GM12865 (cell line): ENCODE data around the gene ANKH.

ENCODE experiments used
- DNase-seq: peaks from one replicate; pipeline ENCODE4 v3.0.0; 2010; ENCODE audit warnings: low read depth
- H3K4me3 ChIP-seq: 2 replicates; pipeline ENCODE4 v1.5.1; 2011; ENCODE audit warnings: mild to moderate bottlenecking, low read depth, low read length, control low read depth
- TF ChIP-seq, protein P1 (sequence below): IDR thresholded peaks from 2 replicates; pipeline ENCODE4 v1.5.1; 2011; ENCODE audit warnings: low read length, control low read depth, low read depth, inconsistent platforms; ENCODE audit not compliant: insufficient read depth; ENCODE audit errors: missing control alignments

Gene ANKH

DNA sequence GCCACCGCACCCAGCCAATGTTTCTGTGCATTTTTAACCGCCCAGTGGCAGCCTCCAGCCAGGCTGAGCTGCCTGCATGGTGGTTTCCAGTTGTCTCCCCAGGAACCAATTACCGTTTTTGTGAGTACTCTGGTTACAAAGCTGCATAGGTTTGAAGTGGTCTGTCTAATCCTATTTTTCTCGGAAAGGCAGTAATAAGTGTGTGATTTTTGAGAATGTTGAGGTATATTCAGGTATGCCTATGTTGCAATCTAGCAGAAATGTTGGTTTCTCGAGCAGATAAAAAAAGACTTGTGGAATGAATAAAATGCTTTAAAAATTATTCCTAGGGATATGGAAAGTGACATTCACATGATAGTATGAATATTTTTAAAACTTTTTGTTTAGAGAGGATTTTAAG is 41.5 kb upstream of the ANKH start:
- H3K4me3 ChIP-seq, result no peak overlapping the region
- no peak for DNase-seq
- TF ChIP-seq, protein P1, sequence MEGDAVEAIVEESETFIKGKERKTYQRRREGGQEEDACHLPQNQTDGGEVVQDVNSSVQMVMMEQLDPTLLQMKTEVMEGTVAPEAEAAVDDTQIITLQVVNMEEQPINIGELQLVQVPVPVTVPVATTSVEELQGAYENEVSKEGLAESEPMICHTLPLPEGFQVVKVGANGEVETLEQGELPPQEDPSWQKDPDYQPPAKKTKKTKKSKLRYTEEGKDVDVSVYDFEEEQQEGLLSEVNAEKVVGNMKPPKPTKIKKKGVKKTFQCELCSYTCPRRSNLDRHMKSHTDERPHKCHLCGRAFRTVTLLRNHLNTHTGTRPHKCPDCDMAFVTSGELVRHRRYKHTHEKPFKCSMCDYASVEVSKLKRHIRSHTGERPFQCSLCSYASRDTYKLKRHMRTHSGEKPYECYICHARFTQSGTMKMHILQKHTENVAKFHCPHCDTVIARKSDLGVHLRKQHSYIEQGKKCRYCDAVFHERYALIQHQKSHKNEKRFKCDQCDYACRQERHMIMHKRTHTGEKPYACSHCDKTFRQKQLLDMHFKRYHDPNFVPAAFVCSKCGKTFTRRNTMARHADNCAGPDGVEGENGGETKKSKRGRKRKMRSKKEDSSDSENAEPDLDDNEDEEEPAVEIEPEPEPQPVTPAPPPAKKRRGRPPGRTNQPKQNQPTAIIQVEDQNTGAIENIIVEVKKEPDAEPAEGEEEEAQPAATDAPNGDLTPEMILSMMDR, result no peak

DNA sequence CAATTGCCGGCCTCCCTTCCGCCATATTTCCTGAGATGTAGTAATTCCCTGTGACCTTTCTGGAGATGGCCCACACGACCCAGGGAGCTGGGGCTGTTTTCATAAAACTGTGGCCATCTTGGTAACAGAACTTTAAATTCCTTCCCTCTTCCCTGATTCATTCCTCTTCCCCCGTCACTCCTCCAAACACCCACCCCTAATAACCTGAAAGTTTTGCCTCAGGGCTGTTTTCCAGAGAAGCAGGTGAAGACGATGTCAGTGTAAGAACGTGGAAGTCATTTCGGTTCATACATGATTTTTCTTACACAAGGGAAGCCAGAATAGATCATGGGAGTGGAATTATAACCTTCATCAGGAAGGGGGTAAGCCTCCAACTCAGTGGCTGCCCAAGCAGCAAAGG is 40.6 kb upstream of the ANKH start:
- DNase-seq, result no peak
- TF ChIP-seq, protein P1, result no peak
- no peak overlapping the region for H3K4me3 ChIP-seq

DNA sequence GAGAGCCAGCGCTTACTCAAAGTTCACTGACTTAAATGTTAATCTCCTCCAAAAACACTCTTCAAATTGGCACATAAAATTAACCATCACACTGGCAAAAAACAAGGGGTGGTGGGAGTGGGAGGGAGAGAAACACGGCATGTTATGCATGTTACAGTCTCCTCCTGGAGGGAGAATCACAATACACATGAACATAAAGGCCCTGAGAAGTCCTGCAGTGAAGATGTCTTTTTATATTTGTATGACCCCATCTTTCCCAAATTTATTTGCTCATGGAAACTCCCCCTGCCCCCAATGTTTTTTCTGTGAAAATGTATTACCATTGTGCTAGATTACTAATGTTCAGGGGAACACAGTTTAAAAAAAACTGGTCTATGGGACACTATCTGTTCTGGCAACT is 37.8 kb upstream of the ANKH start:
- DNase-seq, result no peak
- TF ChIP-seq, protein P1, result no peak
- H3K4me3 ChIP-seq, result no peak overlapping the region

DNA sequence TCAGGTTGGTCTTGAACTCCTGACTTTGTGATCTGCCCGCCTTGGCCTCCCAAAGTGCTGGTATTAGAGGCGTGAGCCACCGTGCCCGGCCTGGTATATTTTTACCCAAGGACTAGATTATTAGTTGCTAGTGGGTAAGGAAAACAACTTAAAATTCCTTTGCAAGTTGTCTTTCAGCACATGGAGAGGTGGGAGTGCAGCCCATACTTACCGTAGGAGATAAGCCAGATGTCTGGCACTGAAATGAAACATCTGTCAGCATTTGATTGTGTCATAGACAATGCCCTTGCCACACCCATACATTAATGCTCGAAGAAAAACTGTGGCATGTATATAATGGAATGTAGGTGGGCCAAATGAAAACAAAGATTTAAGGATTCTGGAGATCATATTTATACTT is 36.6 kb upstream of the ANKH start:
- no peak overlapping the region for H3K4me3 ChIP-seq
- no peak for DNase-seq
- TF ChIP-seq, protein P1, result no peak

DNA sequence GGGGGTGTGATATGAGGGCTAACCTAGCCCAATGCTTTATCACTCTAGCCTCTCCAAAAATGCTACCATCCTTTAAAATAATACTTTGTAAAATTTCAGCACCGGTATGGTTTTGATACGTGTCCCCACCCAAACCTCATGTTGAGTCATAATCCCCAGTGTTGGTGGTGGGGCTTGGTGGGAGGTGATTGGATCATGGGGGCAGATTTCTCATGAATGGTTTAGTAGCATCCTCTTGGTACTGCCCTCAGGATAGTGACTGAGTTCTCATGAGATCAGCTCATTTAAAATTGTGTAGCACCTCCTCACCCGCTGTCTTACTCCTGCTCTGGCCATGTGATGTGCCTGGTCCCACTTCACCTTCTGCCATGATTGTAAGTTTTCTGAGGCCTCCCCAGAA is 35.0 kb upstream of the ANKH start:
- TF ChIP-seq, protein P1, result no peak
- DNase-seq, result no peak
- no peak overlapping the region for H3K4me3 ChIP-seq

DNA sequence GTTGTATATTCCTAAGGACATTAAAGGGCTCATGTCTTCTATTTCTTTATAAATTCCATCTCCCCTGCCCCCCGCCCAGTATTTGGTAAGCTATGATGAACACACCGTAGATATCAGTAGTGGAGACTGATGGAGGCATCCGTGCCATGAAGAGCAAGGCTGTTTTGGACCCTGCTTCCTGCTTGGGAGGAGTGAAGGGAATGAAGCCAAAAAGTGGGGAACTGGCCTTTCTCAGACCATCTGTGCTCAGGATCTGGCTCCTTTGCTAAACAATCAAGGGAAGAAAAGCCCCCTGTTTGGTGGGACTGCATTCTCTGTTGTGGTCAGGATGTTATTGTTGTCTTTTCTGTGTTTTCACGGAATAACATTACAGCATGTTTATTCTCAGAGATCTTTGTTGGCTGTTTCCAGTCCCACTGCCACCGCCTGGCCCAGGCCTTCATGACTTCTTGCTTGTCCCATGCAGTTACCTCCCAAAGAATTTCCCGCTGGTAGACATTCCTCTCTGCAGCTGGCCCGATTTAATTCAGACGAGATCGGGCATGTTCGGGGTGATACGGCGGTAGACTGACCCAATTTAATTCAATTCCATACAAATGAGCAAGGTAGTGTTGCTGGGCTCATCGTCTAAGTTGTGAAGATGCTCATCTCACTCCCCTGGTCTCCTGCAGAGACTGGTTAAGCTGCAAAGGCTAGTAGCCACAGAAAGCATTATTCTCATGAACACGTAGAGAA is 31.4 kb upstream of the ANKH start:
- H3K4me3 ChIP-seq, result no peak overlapping the region
- DNase-seq, result no peak
- TF ChIP-seq, protein P1, result no peak

DNA sequence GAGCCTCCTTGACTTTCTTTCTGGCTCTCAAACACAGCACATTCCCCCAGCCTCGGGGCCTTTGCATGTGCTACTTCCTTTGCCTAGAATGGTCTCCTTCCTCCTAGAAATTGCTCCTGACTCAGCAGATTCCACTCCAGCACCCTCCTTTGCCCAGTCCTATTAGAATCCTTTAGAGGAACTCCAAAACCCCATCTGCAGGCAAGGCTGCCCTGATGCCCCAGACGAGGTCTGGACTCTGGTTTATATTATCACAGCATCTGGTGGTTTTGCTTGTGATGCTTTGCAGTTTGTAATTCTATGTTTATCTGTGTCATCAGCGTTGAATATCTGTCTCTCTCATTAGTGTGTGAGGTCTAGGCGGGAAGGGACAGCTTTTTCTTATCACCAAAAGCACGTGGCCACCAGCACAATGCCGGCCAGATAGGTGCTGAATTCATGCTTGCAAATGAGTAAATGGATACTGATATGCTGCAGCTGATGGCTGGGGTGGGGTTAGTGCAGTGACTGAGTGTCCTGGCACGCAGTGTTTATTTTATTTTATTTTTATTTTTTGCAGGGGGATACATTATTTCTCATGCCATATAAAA is 30.0 kb upstream of the ANKH start:
- no peak for DNase-seq
- TF ChIP-seq, protein P1, result no peak
- no peak overlapping the region for H3K4me3 ChIP-seq
